ENCODE measurements around the gene PLCD1.

DNA sequence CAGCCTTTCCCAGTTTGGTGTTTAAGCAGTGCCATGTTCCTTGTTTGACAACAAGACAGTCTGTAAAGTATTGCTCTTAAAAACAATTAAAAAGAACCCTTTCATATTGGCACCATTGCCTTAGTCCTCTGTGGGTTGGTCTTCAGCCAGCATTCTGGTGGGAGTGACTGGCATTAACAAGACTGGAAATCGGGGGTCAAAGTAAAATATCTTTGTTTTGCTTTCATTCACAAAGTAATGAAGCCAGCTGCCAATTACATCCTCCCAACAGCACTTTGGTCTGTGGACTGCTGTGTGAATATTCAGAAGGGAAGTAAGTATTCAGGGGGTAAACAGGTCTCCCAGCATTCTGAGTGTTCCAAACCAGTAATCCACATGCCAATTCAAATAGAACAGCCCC, 47.1 kb downstream of the PLCD1 start:
- TF ChIP-seq CTCF (conservative IDR thresholded peaks at IDR 0.05; ENCODE audit: low read depth in 2 of 2) (no peak), NANOG (IDR thresholded peaks at IDR 0.05; ENCODE audit: borderline replicate concordance) (no peak), EZH2 (IDR thresholded peaks at IDR 0.05; ENCODE audit: low read depth, unreplicated experiment) (no peak), EZH2phosphoT487 (IDR thresholded peaks at IDR 0.05; ENCODE audit: unreplicated experiment) (no peak), POLR2AphosphoS5 (IDR thresholded peaks at IDR 0.05; ENCODE audit: low read depth) (no peak), STAT1 (IDR thresholded peaks at IDR 0.05; ENCODE audit: unreplicated experiment) (no peak)
- TF ChIP-seq, protein P1, sequence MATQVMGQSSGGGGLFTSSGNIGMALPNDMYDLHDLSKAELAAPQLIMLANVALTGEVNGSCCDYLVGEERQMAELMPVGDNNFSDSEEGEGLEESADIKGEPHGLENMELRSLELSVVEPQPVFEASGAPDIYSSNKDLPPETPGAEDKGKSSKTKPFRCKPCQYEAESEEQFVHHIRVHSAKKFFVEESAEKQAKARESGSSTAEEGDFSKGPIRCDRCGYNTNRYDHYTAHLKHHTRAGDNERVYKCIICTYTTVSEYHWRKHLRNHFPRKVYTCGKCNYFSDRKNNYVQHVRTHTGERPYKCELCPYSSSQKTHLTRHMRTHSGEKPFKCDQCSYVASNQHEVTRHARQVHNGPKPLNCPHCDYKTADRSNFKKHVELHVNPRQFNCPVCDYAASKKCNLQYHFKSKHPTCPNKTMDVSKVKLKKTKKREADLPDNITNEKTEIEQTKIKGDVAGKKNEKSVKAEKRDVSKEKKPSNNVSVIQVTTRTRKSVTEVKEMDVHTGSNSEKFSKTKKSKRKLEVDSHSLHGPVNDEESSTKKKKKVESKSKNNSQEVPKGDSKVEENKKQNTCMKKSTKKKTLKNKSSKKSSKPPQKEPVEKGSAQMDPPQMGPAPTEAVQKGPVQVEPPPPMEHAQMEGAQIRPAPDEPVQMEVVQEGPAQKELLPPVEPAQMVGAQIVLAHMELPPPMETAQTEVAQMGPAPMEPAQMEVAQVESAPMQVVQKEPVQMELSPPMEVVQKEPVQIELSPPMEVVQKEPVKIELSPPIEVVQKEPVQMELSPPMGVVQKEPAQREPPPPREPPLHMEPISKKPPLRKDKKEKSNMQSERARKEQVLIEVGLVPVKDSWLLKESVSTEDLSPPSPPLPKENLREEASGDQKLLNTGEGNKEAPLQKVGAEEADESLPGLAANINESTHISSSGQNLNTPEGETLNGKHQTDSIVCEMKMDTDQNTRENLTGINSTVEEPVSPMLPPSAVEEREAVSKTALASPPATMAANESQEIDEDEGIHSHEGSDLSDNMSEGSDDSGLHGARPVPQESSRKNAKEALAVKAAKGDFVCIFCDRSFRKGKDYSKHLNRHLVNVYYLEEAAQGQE (IDR thresholded peaks at IDR 0.05; ENCODE audit: unreplicated experiment) = no peak
